ENCODE measurements around the gene SOX11. TPM values are rescaled to one million over a fixed set of nuclear protein-coding genes. Genes with fewer than 3 reads are reported as not detected.
A peak's percentile ranks its signal among the peaks of the same experiment; 100 is the strongest.

The SOX11 gene
- total and polyA plus RNA-seq, 2 experiments from 2014 or later, result 9.3 to 40.7 TPM

DNA sequence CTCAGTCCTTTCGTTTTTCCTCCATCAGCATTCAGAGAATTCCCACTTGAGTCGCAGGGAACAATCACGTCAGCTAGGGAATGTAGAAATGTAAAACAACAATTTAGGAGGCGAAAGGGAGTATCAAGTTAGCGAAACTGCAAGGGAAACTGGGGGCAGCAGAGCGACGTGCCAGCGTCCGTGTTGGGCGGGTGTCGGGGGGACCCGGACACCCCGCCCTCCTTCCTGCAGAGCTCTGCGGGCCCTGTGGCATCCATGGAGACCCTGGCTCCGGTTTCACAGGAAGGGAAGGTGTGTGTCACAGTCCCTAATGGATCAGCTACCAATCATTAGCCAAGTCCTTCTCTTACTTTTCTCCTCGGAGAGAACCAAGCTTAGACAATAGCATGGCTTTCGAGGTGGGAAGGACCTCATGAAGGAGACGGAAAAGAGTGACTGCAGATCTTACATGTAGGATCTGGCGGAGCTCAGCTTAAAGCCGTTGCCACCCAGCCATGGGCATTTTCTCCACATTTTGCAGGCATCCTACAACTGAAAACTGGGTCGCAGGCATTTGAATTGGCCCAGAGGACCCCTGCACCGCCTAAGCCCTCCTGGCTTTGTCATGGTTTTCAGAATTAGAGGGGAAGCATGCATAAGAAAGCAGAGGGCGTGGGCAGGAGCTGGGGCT, 33.7 kb downstream of the SOX11 start:
- Histone ChIP-seq H3K9me3 (ENCODE audit: low read depth) (no peaks in the 10 kb centered on the region), H3K4me1 (ENCODE audit: low read depth) (peaks cover 11% of the 10 kb centered on the region), H3K4me3 (peak overlapping the region; percentile 20), H3K36me3 (no peaks in the 10 kb centered on the region), H3K27me3 (no peaks in the 10 kb centered on the region), H3K27ac (peak overlapping the region; percentile 67)
- peak; percentile 4 to 63 for DNase-seq (ENCODE audit: low read depth in 1 of 2, low spot score in 1 of 2)
- TF ChIP-seq, protein P1, sequence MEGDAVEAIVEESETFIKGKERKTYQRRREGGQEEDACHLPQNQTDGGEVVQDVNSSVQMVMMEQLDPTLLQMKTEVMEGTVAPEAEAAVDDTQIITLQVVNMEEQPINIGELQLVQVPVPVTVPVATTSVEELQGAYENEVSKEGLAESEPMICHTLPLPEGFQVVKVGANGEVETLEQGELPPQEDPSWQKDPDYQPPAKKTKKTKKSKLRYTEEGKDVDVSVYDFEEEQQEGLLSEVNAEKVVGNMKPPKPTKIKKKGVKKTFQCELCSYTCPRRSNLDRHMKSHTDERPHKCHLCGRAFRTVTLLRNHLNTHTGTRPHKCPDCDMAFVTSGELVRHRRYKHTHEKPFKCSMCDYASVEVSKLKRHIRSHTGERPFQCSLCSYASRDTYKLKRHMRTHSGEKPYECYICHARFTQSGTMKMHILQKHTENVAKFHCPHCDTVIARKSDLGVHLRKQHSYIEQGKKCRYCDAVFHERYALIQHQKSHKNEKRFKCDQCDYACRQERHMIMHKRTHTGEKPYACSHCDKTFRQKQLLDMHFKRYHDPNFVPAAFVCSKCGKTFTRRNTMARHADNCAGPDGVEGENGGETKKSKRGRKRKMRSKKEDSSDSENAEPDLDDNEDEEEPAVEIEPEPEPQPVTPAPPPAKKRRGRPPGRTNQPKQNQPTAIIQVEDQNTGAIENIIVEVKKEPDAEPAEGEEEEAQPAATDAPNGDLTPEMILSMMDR (IDR thresholded peaks at IDR 0.05; ENCODE audit: low read depth, low read length), result no peak

DNA sequence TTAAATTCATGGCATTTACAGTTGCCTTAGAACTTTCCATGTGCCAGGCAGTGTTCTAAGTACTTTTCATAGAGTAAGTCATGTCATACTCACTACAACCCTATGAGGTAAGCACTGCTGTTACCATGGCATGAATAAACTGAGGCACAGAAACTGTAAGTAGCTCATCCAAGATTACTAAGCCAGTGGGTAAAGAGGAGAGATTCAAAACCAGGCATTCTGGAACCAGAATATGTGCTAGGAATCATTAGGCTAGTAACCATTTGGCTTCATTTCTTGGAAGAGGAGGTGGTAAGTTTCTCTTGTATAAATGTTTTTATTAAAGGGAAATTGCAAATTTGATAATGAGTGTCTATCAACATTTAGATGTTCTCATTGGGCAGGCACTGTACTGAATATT, 35.1 kb downstream of the SOX11 start:
- DNase-seq (ENCODE audit: low read depth in 1 of 2, low spot score in 1 of 2), result no peak
- Histone ChIP-seq H3K4me3 (no peak overlapping the region), H3K27ac (no peak overlapping the region)

DNA sequence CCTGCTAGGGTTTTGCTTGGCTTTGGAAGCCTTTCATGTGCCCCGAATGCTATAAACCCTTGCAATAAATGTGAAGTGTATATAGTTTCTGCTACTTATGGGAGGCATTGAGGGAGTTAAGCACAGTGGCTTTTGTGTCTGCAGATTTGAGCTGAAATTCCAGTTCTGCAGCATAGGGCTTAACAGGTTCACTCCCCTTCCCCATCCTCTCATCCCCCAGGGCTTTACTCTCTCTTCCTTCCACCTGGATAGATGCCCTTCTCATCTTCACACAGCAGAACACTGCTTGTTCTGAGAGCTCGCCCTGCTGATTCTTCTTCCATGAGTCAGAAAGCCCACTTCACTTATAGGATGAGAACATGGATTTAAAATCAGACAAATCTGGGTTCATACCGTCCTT, 37.2 kb downstream of the SOX11 start:
- no peaks in the 10 kb centered on the region for H3K36me3 ChIP-seq
- H3K27ac ChIP-seq, result no peak overlapping the region
- no peaks in the 10 kb centered on the region for H3K9me3 ChIP-seq (ENCODE audit: low read depth)
- TF ChIP-seq, protein P1 (IDR thresholded peaks at IDR 0.05; ENCODE audit: low read depth, low read length), result no peak
- peaks cover 11% of the 10 kb centered on the region for H3K4me1 ChIP-seq (ENCODE audit: low read depth)
- DNase-seq (ENCODE audit: low read depth in 1 of 2, low spot score in 1 of 2), result no peak
- no peak overlapping the region for H3K4me3 ChIP-seq
- no peaks in the 10 kb centered on the region for H3K27me3 ChIP-seq

More for the DNA sequence above, 35.1 kb downstream of the SOX11 start:
- Histone ChIP-seq H3K27me3 (no peaks in the 10 kb centered on the region), H3K9me3 (ENCODE audit: low read depth) (no peaks in the 10 kb centered on the region), H3K36me3 (no peaks in the 10 kb centered on the region), H3K4me1 (ENCODE audit: low read depth) (peaks cover 11% of the 10 kb centered on the region)
- TF ChIP-seq, protein P1 (IDR thresholded peaks at IDR 0.05; ENCODE audit: low read depth, low read length), result no peak

DNA sequence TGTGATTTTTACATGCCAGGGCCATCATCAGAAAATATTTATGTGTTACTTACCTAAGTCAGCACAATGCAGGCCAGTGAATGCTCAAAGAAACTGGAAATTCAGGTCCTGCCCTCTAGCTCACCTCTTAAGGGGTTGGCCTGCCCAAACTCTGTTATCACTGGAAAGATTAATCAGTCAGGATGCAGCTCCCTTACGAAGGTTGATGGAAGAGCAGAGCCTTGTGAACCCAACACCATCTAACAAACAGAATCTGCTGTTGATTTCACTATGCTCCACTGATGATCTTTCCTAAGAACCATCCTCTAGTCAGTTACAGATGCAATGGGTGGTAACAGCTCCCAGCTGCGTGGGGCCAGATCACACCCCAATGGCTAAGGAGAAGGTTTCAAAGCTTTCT, 38.2 kb downstream of the SOX11 start:
- Histone ChIP-seq H3K4me1 (ENCODE audit: low read depth) (peaks cover 11% of the 10 kb centered on the region), H3K27ac (no peak overlapping the region), H3K27me3 (no peaks in the 10 kb centered on the region), H3K9me3 (ENCODE audit: low read depth) (no peaks in the 10 kb centered on the region), H3K4me3 (no peak overlapping the region), H3K36me3 (no peaks in the 10 kb centered on the region)
- TF ChIP-seq, protein P1 (IDR thresholded peaks at IDR 0.05; ENCODE audit: low read depth, low read length), result no peak
- DNase-seq (ENCODE audit: low read depth in 1 of 2, low spot score in 1 of 2), result no peak

DNA sequence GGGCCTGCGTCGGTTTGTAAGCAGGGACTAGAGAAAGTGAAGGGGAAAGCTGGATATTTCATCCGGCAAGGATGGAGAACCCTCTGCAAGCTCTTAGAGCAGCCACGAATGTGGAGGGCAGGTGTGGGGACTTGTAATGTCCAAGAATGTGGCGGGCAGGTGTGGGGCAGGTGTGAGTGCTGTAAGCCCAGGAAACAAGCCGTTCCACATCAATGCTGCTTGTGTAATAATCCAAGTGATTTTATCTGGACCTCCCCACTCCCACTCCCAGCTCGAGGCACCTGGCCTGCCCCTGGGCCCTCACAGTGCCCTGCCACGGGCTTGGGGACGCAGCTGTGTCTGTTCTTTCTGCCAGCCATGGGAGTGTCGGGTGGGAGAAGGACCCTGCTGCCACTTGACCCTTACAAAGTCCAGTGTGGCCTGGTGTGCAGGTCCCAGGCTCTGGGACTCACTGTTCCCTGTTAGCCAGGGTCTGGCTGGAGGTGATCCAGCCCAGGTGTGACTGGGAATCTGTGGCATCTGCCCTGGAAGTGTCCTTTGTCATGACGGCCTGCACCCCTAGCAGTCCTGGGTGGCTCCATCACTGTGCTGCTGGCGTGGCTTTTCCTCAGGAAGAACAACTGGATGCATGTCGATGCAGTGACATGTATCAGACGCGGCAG, 42.8 kb downstream of the SOX11 start:
- Histone ChIP-seq H3K27me3 (no peaks in the 10 kb centered on the region), H3K4me1 (ENCODE audit: low read depth) (no peaks in the 10 kb centered on the region), H3K36me3 (no peaks in the 10 kb centered on the region), H3K27ac (no peak overlapping the region), H3K9me3 (ENCODE audit: low read depth) (no peaks in the 10 kb centered on the region), H3K4me3 (no peak overlapping the region)
- TF ChIP-seq, protein P1 (IDR thresholded peaks at IDR 0.05; ENCODE audit: low read depth, low read length), result no peak
- no peak for DNase-seq (ENCODE audit: low read depth in 1 of 2, low spot score in 1 of 2)

All from cardiac muscle cell (in vitro differentiated cells and primary cell).